ENCODE data around the gene RNF130.

The RNF130 gene

DNA sequence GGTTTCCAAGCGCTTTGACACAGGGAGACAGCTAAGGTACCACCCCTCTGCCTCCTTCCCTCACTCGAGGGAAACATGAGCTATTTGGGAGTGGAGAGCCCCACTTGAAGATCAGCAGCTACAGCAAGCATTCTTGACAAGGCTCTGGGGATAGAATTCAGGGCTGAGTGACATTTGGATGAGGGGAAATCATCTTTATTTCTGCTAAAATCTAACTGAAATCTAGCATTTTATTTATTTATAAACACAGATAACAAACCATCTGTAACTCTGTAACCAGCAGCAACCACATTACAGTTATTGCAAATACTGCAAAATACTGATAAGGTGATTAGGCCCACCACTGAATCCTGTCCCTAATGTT lies 22.4 kb downstream of the RNF130 start (continued):
- TF ChIP-seq ZNF48 (tag by site-specific recombination; IDR thresholded peaks at IDR 0.05) (no peak), OVOL3 (tag by site-specific recombination; IDR thresholded peaks at IDR 0.05) (no peak), ZNF670 (tag by site-specific recombination; IDR thresholded peaks at IDR 0.05; ENCODE audit: low read depth) (no peak), ZSCAN30 (tag by site-specific recombination; IDR thresholded peaks at IDR 0.05) (no peak)

DNA sequence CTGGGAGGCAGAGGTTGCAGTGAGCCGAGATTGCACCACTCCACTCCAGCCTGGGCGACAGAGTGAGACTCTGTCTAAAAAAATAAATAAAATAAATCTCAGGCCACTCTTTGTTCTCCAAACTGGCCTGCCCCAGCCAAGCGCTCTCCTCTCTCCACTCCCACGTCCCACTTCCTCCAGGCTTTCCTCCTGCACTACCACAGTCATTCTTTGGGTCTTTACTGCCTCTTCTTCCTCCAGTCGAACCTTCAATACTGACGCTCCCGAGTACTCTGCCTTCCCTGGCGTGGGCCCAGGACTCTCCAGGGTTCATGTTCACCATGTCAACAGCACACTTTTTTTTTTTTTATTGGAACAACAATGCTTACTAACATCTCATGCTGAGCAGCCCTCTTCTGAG lies 23.9 kb downstream of the RNF130 start:
- TF ChIP-seq KLF8 (tag by site-specific recombination; IDR thresholded peaks at IDR 0.05): no peak
- TF ChIP-seq, protein P1, sequence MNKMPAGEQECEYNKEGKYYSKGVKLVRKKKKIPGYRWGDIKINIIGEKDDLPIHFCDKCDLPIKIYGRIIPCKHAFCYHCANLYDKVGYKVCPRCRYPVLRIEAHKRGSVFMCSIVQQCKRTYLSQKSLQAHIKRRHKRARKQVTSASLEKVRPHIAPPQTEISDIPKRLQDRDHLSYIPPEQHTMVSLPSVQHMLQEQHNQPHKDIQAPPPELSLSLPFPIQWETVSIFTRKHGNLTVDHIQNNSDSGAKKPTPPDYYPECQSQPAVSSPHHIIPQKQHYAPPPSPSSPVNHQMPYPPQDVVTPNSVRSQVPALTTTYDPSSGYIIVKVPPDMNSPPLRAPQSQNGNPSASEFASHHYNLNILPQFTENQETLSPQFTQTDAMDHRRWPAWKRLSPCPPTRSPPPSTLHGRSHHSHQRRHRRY (tag by site-specific recombination; IDR thresholded peaks at IDR 0.05): no peak
- TF ChIP-seq, protein P2, sequence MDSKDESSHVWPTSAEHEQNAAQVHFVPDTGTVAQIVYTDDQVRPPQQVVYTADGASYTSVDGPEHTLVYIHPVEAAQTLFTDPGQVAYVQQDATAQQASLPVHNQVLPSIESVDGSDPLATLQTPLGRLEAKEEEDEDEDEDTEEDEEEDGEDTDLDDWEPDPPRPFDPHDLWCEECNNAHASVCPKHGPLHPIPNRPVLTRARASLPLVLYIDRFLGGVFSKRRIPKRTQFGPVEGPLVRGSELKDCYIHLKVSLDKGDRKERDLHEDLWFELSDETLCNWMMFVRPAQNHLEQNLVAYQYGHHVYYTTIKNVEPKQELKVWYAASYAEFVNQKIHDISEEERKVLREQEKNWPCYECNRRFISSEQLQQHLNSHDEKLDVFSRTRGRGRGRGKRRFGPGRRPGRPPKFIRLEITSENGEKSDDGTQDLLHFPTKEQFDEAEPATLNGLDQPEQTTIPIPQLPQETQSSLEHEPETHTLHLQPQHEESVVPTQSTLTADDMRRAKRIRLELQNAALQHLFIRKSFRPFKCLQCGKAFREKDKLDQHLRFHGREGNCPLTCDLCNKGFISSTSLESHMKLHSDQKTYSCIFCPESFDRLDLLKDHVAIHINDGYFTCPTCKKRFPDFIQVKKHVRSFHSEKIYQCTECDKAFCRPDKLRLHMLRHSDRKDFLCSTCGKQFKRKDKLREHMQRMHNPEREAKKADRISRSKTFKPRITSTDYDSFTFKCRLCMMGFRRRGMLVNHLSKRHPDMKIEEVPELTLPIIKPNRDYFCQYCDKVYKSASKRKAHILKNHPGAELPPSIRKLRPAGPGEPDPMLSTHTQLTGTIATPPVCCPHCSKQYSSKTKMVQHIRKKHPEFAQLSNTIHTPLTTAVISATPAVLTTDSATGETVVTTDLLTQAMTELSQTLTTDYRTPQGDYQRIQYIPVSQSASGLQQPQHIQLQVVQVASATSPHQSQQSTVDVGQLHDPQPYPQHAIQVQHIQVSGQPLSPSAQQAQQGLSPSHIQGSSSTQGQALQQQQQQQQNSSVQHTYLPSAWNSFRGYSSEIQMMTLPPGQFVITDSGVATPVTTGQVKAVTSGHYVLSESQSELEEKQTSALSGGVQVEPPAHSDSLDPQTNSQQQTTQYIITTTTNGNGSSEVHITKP (tag by site-specific recombination; IDR thresholded peaks at IDR 0.05): no peak
- no peak for TF ChIP-seq ZNF423 (tag by site-specific recombination; IDR thresholded peaks at IDR 0.05)
- Histone ChIP-seq H3K36me3 (ENCODE audit: control insufficient read depth in 2 of 2, insufficient read depth in 1 of 2, low read length in 2 of 2) (no peaks in the 10 kb centered on the region), H3K9me3 (ENCODE audit: control insufficient read depth, insufficient read depth, low read depth, low read length) (no peaks in the 10 kb centered on the region), H3K27ac (ENCODE audit: extremely low read depth, low read depth, low read length) (no peak overlapping the region), H3K4me3 (ENCODE audit: low read depth, low read length) (no peak overlapping the region), H3K4me1 (ENCODE audit: control insufficient read depth, insufficient read depth, low read length) (peaks cover 9% of the 10 kb centered on the region)
- POLR2A ChIA-PET: no interaction called here
- CTCF ChIA-PET: no interaction called here

DNA sequence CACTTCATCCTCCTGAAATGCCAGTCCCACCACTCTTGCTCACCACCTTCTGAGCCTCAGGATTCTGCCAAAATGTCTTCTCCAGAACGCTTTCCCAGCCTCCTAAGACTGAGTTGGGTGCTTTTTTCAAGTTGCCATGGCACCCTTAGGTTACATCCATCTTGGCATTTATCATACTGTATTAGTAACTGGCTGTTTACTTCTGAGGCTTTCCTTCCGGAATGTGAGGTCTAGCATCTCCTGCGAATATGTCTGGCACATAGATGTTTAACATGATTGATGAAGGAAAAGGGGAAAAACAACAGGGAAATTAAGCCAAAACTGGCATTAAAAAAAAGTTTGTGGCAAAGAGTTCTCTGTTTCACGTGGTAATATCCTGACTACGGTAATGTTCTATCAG lies 24.9 kb downstream of the RNF130 start:
- no peak for TF ChIP-seq ZNF621 (tag by site-specific recombination; IDR thresholded peaks at IDR 0.05)
- TF ChIP-seq GLI4 (tag by site-specific recombination; IDR thresholded peaks at IDR 0.05): no peak
- TF ChIP-seq, protein P3, sequence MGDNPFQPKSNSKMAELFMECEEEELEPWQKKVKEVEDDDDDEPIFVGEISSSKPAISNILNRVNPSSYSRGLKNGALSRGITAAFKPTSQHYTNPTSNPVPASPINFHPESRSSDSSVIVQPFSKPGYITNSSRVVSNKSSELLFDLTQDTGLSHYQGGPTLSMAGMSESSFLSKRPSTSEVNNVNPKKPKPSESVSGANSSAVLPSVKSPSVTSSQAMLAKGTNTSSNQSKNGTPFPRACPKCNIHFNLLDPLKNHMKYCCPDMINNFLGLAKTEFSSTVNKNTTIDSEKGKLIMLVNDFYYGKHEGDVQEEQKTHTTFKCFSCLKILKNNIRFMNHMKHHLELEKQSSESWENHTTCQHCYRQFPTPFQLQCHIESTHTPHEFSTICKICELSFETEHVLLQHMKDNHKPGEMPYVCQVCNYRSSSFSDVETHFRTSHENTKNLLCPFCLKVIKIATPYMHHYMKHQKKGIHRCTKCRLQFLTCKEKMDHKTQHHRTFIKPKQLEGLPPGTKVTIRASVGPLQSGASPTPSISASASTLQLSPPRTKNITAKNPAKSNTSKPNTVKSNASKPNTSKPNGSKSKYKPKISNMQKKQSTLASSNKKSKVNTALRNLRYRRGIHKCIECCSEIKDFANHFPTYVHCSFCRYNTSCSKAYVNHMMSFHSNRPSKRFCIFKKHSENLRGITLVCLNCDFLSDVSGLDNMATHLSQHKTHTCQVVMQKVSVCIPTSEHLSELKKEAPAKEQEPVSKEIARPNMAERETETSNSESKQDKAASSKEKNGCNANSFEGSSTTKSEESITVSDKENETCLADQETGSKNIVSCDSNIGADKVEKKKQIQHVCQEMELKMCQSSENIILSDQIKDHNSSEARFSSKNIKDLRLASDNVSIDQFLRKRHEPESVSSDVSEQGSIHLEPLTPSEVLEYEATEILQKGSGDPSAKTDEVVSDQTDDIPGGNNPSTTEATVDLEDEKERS (tag by site-specific recombination; IDR thresholded peaks at IDR 0.05): no peak
- no peak for TF ChIP-seq ZBTB21 (tag by site-specific recombination; IDR thresholded peaks at IDR 0.05)
- no peak for TF ChIP-seq GLIS1 (tag by site-specific recombination; IDR thresholded peaks at IDR 0.05)
- TF ChIP-seq, protein P2 (tag by site-specific recombination; IDR thresholded peaks at IDR 0.05): no peak
- TF ChIP-seq, protein P4, sequence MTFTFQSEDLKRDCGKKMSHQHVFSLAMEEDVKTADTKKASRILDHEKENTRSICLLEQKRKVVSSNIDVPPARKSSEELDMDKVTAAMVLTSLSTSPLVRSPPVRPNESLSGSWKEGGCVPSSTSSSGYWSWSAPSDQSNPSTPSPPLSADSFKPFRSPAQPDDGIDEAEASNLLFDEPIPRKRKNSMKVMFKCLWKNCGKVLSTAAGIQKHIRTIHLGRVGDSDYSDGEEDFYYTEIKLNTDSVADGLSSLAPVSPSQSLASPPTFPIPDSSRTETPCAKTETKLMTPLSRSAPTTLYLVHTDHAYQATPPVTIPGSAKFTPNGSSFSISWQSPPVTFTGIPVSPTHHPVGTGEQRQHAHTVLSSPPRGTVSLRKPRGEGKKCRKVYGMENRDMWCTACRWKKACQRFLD (tag by site-specific recombination; IDR thresholded peaks at IDR 0.05): no peak
- no peak for TF ChIP-seq ZNF843 (tag by site-specific recombination; IDR thresholded peaks at IDR 0.05)
- no peak for TF ChIP-seq ZNF521 (tag by site-specific recombination; IDR thresholded peaks at IDR 0.05)
- TF ChIP-seq ZNF48 (tag by site-specific recombination; IDR thresholded peaks at IDR 0.05): no peak
- TF ChIP-seq ZNF529 (tag by site-specific recombination; IDR thresholded peaks at IDR 0.05; ENCODE audit: insufficient replicate concordance): no peak
- TF ChIP-seq ZNF571 (tag by site-specific recombination; IDR thresholded peaks at IDR 0.05): no peak
- TF ChIP-seq ZIC2 (tag by site-specific recombination; IDR thresholded peaks at IDR 0.05): no peak
- ChIA-PET POLR2A (no interaction called here), CTCF (interaction anchor here (0.6 kb wide), 1 partner anchor 98 kb away, joined by 3 read pairs; no protein-coding TSS in a partner anchor)
- Histone ChIP-seq H3K4me1 (ENCODE audit: control insufficient read depth, insufficient read depth, low read length) (peaks cover 9% of the 10 kb centered on the region), H3K4me3 (ENCODE audit: low read depth, low read length) (no peak overlapping the region), H3K27ac (ENCODE audit: extremely low read depth, low read depth, low read length) (no peak overlapping the region), H3K36me3 (ENCODE audit: control insufficient read depth in 2 of 2, insufficient read depth in 1 of 2, low read length in 2 of 2) (no peaks in the 10 kb centered on the region), H3K9me3 (ENCODE audit: control insufficient read depth, insufficient read depth, low read depth, low read length) (no peaks in the 10 kb centered on the region)

All from HEK293 (cell line).